Peyer's patch (tissue), 4 donors: ENCODE data around the gene PPIE.

Source experiments
- POLR2A ChIP-seq, 2 donors: fragments of 450-650 bp; IDR thresholded peaks; one replicate each; pipeline ENCODE4 v1.5.1; 2017; ENCODE audit warnings: antibody characterized with exemption in 2 of 2, mild to moderate bottlenecking in 2 of 2, moderate library complexity in 2 of 2
- TF ChIP-seq, protein P1 (sequence below), 6 experiments: fragments of 450-650 bp in 4 of 6; fragments of 200-600 bp in 2 of 6; sonication (generic) in 1 of 6; IDR thresholded peaks; one replicate each; pipeline ENCODE4 v1.5.1; 2017 to 2019; ENCODE audit warnings: antibody characterized with exemption in 6 of 6, mild to moderate bottlenecking in 3 of 6, moderate library complexity in 1 of 6

DNA sequence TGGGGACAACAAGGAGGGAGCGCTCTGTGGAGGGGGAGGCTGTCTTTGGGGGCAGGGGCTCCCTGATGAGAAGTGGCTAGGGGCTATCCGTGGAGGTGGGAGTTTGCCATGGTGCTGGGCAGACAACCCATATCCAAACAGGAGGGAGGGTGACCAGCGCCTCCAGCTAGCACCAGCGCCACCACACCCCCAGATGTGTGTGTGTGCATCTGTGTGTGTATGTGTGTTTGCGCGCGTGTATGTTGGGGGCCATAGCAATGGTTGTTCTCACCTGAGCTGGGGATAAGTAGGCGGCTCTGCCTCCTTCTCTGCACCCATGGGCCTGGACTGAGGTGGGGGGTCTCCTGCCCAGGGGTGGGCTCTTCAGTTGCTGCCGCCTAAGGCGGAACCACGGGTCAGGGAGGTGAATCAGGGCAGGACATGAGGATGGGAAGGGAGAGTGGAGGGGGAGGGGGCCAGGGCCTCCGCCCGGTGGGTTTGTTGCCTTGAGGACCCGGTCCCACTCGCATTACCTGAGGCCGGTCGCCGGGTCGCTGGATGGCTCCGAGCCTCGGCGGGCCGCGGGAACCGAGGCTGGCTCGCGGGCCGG, 47.8 kb upstream of the PPIE start:
- TF ChIP-seq, protein P1, sequence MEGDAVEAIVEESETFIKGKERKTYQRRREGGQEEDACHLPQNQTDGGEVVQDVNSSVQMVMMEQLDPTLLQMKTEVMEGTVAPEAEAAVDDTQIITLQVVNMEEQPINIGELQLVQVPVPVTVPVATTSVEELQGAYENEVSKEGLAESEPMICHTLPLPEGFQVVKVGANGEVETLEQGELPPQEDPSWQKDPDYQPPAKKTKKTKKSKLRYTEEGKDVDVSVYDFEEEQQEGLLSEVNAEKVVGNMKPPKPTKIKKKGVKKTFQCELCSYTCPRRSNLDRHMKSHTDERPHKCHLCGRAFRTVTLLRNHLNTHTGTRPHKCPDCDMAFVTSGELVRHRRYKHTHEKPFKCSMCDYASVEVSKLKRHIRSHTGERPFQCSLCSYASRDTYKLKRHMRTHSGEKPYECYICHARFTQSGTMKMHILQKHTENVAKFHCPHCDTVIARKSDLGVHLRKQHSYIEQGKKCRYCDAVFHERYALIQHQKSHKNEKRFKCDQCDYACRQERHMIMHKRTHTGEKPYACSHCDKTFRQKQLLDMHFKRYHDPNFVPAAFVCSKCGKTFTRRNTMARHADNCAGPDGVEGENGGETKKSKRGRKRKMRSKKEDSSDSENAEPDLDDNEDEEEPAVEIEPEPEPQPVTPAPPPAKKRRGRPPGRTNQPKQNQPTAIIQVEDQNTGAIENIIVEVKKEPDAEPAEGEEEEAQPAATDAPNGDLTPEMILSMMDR (IDR thresholded peaks at IDR 0.05) = no peak
- TF ChIP-seq POLR2A (IDR thresholded peaks at IDR 0.05) = no peak
